ENCODE measurements around the gene DSTN. TPM values are rescaled to one million over a fixed set of nuclear protein-coding genes. Genes with fewer than 3 reads are reported as not detected.

Gene DSTN
- total and polyA plus RNA-seq, 2 donors (not counting 3 experiments of a cell fraction or from before 2014, with no cell fraction given): 66.1 to 300 TPM

DNA sequence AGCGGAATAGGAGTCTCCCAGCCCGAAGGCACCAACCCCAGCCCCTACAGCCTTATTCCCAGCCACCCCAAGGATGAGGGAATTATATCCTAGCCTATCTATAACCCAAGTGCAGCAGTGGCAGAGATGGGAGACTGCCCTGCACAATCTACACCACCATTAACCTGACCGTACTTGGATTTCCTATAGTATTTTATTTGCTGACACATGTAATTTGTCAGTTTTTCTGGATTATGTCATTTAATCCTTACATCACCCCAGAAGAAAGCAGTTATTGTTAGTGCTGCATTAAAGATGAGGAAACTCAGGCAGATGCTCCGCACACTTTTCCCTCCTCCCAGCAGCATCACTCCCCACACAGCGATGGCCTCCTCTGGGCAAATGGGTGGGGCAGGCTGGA lies 44.7 kb upstream of the DSTN start:
- no peak for FAIRE-seq
- POLR2A ChIA-PET: no interaction called here
- dilution Hi-C loops (cut with MboI; ENCODE audit: extremely low pct_ligation_motif_present, low sequenced_read_pairs): no loop called here

More for the DNA sequence above, 44.7 kb upstream of the DSTN start:
- Histone ChIP-seq H3K9ac (replicated peaks; ENCODE audit: extremely low read depth, insufficient read depth, low read length) (no peak overlapping the region), H3K4me3 (replicated peaks in 1 of 3; ENCODE audit: insufficient read depth in 1 of 3, low read depth in 1 of 3, low read length in 3 of 3) (no peak overlapping the region), H3K9me3 (replicated peaks; ENCODE audit: control insufficient read depth, insufficient read depth, low read length) (no peaks in the 10 kb centered on the region), H3K4me2 (ENCODE audit: insufficient read depth, low read length) (no peak overlapping the region), H3K79me2 (ENCODE audit: control insufficient read depth, insufficient read depth, low read length) (no peaks in the 10 kb centered on the region), H3K9me1 (replicated peaks; ENCODE audit: control insufficient read depth, extremely low read depth, insufficient read depth, low read length) (no peaks in the 10 kb centered on the region), H3K4me1 (ENCODE audit: control insufficient read depth, extremely low read depth, insufficient read depth, low read length) (peaks cover 14% of the 10 kb centered on the region), H3K36me3 (ENCODE audit: control insufficient read depth in 2 of 2, extremely low read depth in 1 of 2, insufficient read depth in 2 of 2, low read length in 2 of 2) (no peaks in the 10 kb centered on the region), H3K27me3 (ENCODE audit: control insufficient read depth in 2 of 2, insufficient read depth in 2 of 2, low read length in 2 of 2) (no peaks in the 10 kb centered on the region), H2AFZ (ENCODE audit: low read depth, low read length) (no peak overlapping the region), H3K27ac (ENCODE audit: insufficient read depth, low read depth, low read length) (no peak overlapping the region), H4K20me1 (replicated peaks; ENCODE audit: control insufficient read depth, extremely low read depth, insufficient read depth, low read length) (no peaks in the 10 kb centered on the region)
- CTCF ChIA-PET: interaction anchor here (1.2 kb wide), 1 partner anchor 20 kb away, joined by 4 read pairs; no protein-coding TSS in a partner anchor
- no peak for TF ChIP-seq MYC (IDR thresholded peaks at IDR 0.05; ENCODE audit: low read depth, low read length)
- no peak for TF ChIP-seq GATA2 (IDR thresholded peaks at IDR 0.05; ENCODE audit: insufficient read depth, insufficient read length, low read depth, low read length)
- TF ChIP-seq JUN (IDR thresholded peaks at IDR 0.05; ENCODE audit: borderline replicate concordance, insufficient read depth, insufficient read length, low read depth): no peak
- TF ChIP-seq EZH2 (IDR thresholded peaks at IDR 0.05; ENCODE audit: borderline replicate concordance, low read depth, low read length, severe bottlenecking): no peak
- no peak for TF ChIP-seq FOS (IDR thresholded peaks at IDR 0.05; ENCODE audit: borderline replicate concordance, insufficient read depth, low read length)
- TF ChIP-seq, protein P1, sequence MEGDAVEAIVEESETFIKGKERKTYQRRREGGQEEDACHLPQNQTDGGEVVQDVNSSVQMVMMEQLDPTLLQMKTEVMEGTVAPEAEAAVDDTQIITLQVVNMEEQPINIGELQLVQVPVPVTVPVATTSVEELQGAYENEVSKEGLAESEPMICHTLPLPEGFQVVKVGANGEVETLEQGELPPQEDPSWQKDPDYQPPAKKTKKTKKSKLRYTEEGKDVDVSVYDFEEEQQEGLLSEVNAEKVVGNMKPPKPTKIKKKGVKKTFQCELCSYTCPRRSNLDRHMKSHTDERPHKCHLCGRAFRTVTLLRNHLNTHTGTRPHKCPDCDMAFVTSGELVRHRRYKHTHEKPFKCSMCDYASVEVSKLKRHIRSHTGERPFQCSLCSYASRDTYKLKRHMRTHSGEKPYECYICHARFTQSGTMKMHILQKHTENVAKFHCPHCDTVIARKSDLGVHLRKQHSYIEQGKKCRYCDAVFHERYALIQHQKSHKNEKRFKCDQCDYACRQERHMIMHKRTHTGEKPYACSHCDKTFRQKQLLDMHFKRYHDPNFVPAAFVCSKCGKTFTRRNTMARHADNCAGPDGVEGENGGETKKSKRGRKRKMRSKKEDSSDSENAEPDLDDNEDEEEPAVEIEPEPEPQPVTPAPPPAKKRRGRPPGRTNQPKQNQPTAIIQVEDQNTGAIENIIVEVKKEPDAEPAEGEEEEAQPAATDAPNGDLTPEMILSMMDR (IDR thresholded peaks at IDR 0.05; ENCODE audit: extremely low read depth in 1 of 2, insufficient read depth in 1 of 2, low read depth in 1 of 2, low read length in 2 of 2): no peak
- no peak for TF ChIP-seq POLR2A (IDR thresholded peaks at IDR 0.05; ENCODE audit: low read depth, low read length)
- TF ChIP-seq, protein P2, sequence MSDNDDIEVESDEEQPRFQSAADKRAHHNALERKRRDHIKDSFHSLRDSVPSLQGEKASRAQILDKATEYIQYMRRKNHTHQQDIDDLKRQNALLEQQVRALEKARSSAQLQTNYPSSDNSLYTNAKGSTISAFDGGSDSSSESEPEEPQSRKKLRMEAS (IDR thresholded peaks at IDR 0.05; ENCODE audit: insufficient read depth, insufficient read length): no peak
- TF ChIP-seq POLR2AphosphoS5 (IDR thresholded peaks at IDR 0.05; ENCODE audit: insufficient read depth, low read depth, low read length): no peak
- DNase-seq (ENCODE audit: low read depth, low spot score): no peak
- BruUV-seq (replicated peaks): no TSS peak
- intact Hi-C loops (cut with micrococcal nuclease): no loop called here

Measured in endothelial cell of umbilical vein (primary cell).